ENCODE data around the gene KCTD17. TPM values are rescaled to one million over a fixed set of nuclear protein-coding genes. Genes with fewer than 3 reads are reported as not detected.

Gene KCTD17, protein sequence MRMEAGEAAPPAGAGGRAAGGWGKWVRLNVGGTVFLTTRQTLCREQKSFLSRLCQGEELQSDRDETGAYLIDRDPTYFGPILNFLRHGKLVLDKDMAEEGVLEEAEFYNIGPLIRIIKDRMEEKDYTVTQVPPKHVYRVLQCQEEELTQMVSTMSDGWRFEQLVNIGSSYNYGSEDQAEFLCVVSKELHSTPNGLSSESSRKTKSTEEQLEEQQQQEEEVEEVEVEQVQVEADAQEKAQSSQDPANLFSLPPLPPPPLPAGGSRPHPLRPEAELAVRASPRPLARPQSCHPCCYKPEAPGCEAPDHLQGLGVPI
- total RNA-seq = 10 to 100 TPM; 22.6 to 23.1 TPM

DNA sequence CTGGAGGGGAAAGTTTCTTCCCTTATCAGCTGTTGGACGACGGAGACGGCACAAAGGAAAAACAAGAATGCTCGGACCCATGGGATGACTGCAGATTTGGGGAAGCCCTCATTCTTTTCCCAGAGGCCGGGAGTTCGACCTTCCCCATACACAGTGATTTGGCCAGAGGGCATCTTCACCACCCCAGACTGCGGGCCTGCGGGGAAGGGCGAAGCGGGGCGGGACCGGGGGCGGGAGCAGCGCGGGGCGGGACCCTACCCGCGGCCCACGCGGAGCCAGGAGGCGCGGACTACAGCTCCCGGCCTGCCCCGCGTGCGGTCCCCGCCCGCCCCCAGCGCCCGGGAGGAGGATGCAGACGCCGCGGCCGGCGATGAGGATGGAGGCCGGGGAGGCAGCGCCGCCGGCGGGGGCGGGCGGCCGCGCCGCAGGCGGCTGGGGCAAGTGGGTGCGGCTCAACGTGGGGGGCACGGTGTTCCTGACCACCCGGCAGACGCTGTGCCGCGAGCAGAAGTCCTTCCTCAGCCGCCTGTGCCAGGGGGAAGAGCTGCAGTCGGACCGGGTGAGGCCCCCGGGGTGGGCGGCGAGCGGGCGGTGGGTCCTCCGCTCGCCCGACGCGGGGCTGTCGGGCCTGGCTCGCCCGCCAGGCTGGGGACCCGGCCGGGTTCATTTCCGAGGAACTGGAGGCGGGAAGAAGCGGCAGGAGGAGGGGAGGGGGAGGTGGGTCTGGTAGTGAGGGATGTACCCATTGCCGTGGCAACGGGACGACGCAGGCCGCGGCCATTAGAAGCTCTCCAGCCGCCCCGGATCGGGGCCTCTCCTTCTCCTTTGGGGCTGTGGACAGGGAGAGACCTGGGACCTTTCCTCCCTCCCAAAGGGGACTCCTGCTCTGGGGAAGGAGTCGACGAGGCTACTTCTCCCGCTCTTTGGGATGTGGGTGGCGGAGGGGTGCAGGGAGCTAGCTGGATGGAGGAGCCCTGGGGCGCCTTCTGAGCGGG is at the start of gene KCTD17:
TSS of gene KCTD17 (plus strand) at position 352 of the 995 bp plus-strand sequence. CDS start at position 371, 19 bp downstream.
- Mint-ChIP-seq H3K9me3 (no peaks in the 10 kb centered on the region), H3K27ac (no peak within 1 kb of the TSS), H3K27me3 (ENCODE audit: low read depth) (no peaks in the 10 kb centered on the region), H3K4me1 (ENCODE audit: low read depth) (peaks cover 11% of the 10 kb centered on the region), H3K36me3 (ENCODE audit: low read depth) (peaks cover 3% of the 10 kb centered on the region), H3K4me3 (peak within 1 kb of the TSS; percentile 80)
- DNase-seq = peak; percentile 79
- CTCF ChIA-PET = interaction anchor here (0.6 to 1.3 kb wide), 4 partner anchors 28 to 148 kb away, joined by 3 to 4 read pairs (median 4); no protein-coding TSS in a partner anchor
- intact Hi-C loops (cut with micrococcal nuclease) = no loop called here

DNA sequence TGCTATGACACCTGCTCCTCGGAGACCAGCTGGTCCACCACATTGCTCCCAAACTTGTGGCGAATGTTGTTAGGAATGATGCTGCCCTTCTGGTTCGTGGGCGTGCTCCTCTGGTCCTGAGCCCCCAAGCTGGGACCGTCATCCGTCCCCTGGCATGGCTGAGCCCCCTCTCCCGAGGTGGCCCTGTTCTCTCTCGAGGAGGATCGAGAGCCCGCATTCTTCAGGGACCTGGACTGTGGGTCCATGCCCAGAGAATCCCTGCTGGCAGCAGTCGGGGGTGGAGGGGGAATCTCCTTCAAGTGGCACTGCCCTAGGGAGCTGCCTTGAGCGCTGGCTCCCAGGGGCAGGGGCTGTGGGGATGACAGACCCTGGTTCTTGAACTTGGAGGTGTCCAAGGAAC is 49.7 kb upstream of the KCTD17 start:
- CTCF ChIA-PET = no interaction called here
- Mint-ChIP-seq H3K36me3 (ENCODE audit: low read depth) (no peaks in the 10 kb centered on the region), H3K9me3 (no peaks in the 10 kb centered on the region), H3K27me3 (ENCODE audit: low read depth) (peaks cover under 1% of the 10 kb centered on the region), H3K4me3 (no peak overlapping the region), H3K4me1 (ENCODE audit: low read depth) (no peaks in the 10 kb centered on the region), H3K27ac (no peak overlapping the region)
- intact Hi-C loops (cut with micrococcal nuclease) = no loop called here
- DNase-seq = no peak

DNA sequence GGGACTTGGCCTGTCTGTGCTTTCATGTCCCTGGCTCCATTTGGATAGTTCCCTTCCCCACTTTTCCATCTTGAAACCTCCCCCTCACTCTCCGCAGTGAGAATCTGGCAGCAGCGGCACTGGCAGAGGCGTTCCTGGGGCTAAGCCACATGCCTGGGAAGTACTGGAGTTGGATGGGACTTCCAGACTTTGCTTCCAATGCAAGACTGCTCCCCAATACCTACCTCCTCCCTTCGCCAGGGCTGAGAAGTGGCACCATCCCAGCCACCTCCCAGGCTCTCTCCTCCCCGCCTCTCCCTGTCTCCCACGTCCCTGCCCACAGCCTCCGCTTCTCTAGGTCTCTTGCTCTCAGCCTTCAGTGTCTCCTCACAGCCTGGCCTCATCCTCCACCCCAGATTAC is 48.9 kb upstream of the KCTD17 start:
- no peaks in the 10 kb centered on the region for H3K36me3 Mint-ChIP-seq (ENCODE audit: low read depth)
- peaks cover 3% of the 10 kb centered on the region for H3K27me3 Mint-ChIP-seq (ENCODE audit: low read depth)
- intact Hi-C loops (cut with micrococcal nuclease) = no loop called here
- CTCF ChIA-PET = no interaction called here
- no peaks in the 10 kb centered on the region for H3K9me3 Mint-ChIP-seq
- DNase-seq = no peak
- no peaks in the 10 kb centered on the region for H3K4me1 Mint-ChIP-seq (ENCODE audit: low read depth)
- no peak overlapping the region for H3K27ac Mint-ChIP-seq
- no peak overlapping the region for H3K4me3 Mint-ChIP-seq

DNA sequence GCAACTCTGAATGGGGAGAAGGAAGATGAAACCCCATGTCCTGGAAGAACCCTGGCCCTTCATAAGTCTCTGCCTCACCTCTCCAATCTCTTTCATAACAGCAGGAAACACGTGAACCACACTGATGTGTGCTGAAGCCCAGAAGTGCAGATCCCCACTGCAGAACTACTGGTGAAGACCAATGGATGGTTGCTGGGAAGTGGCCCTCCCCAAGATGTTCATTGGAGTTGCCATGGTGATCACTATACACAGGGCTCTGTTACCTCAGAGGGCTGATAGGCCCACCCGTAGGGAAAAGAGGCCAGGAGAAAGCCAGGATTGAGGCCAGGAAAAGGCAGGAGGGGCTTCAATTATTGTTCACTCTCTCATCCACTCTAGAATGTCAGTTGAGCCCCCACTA is 43.9 kb upstream of the KCTD17 start:
- DNase-seq = no peak
- intact Hi-C loops (cut with micrococcal nuclease) = no loop called here
- peak overlapping the region; percentile 10 for H3K27ac Mint-ChIP-seq
- peaks cover 3% of the 10 kb centered on the region for H3K27me3 Mint-ChIP-seq (ENCODE audit: low read depth)
- H3K4me3 Mint-ChIP-seq = no peak overlapping the region
- CTCF ChIA-PET = interaction anchor here (1.1 to 1.6 kb wide), 3 partner anchors 13 to 251 kb away, joined by 3 to 6 read pairs (median 3); no protein-coding TSS in a partner anchor
- no peaks in the 10 kb centered on the region for H3K36me3 Mint-ChIP-seq (ENCODE audit: low read depth)
- H3K9me3 Mint-ChIP-seq = no peaks in the 10 kb centered on the region
- no peaks in the 10 kb centered on the region for H3K4me1 Mint-ChIP-seq (ENCODE audit: low read depth)

DNA sequence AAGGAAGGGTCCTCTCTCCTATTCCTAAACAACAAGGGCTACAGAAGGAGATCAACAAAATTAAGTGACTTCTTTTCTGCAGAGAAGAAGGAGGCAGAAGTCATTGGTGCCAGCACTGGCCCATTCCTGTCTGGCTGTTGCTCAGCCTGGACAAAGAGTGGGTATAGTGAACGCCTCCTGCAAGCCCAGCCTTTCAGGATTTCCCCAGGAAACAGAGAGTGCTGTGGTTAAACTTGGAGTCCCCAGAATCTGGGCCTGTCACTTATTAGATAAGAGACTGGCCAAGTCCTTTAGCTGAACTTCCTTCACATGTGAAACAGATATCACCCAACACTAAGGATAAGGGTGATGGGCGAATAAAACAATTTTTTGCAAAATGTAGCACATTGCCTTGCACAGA is 43.2 kb upstream of the KCTD17 start:
- CTCF ChIA-PET = interaction anchor here (0.6 to 1.6 kb wide), 3 partner anchors 10 to 26 kb away, joined by 3 to 6 read pairs (median 3); no protein-coding TSS in a partner anchor
- H3K9me3 Mint-ChIP-seq = no peaks in the 10 kb centered on the region
- no peaks in the 10 kb centered on the region for H3K36me3 Mint-ChIP-seq (ENCODE audit: low read depth)
- H3K27me3 Mint-ChIP-seq (ENCODE audit: low read depth) = peaks cover 3% of the 10 kb centered on the region
- no peak for DNase-seq
- no peaks in the 10 kb centered on the region for H3K4me1 Mint-ChIP-seq (ENCODE audit: low read depth)
- intact Hi-C loops (cut with micrococcal nuclease) = no loop called here
- no peak overlapping the region for H3K4me3 Mint-ChIP-seq
- H3K27ac Mint-ChIP-seq = no peak overlapping the region

DNA sequence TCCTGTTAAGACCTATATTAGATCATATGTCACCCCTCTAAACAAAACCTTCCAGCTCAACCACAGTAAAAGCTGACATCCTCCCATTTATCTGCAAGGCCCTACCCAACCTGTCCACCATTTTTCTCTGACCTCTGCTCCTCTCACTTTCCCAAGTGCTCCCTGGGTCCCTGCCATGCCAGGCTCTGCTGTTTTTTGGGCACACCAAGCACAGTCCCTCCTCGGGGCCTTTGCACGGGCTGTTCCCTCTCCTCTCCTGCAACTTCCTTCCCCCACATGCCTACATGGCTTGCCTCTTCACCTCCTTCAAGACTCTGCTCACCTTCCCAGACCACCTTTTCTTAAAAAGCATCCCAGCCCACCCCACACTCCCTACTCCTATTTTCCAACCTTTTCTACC is 42.1 kb upstream of the KCTD17 start:
- Mint-ChIP-seq H3K36me3 (ENCODE audit: low read depth) (no peaks in the 10 kb centered on the region), H3K27me3 (ENCODE audit: low read depth) (peaks cover 3% of the 10 kb centered on the region), H3K9me3 (no peaks in the 10 kb centered on the region), H3K4me1 (ENCODE audit: low read depth) (no peaks in the 10 kb centered on the region), H3K27ac (no peak overlapping the region), H3K4me3 (no peak overlapping the region)
- no peak for DNase-seq
- intact Hi-C loops (cut with micrococcal nuclease) = no loop called here
- CTCF ChIA-PET = no interaction called here

DNA sequence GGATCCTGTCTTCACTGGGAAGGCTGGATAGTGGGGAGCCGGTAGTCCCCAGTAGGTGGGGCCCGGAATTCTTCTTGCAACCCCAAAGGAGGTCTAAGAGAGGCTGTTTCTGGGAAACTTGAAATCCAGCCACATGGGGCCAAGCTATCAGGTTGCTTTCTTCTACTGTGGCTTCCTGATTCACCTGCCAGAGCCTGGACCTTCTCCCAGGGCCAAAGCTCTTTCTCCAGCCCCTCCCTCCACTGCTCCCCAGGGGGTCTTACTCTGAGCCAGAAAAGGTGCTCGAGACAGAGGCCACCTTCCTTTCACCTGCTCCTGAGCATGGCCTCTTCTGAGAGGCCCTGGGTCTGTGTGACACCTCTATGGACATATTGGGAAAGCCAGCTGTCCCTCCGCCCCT is 41.4 kb upstream of the KCTD17 start:
- no peaks in the 10 kb centered on the region for H3K9me3 Mint-ChIP-seq
- peaks cover 3% of the 10 kb centered on the region for H3K27me3 Mint-ChIP-seq (ENCODE audit: low read depth)
- H3K27ac Mint-ChIP-seq = no peak overlapping the region
- no peaks in the 10 kb centered on the region for H3K36me3 Mint-ChIP-seq (ENCODE audit: low read depth)
- intact Hi-C loops (cut with micrococcal nuclease) = no loop called here
- no peak for DNase-seq
- CTCF ChIA-PET = no interaction called here
- H3K4me1 Mint-ChIP-seq (ENCODE audit: low read depth) = no peaks in the 10 kb centered on the region
- H3K4me3 Mint-ChIP-seq = no peak overlapping the region

DNA sequence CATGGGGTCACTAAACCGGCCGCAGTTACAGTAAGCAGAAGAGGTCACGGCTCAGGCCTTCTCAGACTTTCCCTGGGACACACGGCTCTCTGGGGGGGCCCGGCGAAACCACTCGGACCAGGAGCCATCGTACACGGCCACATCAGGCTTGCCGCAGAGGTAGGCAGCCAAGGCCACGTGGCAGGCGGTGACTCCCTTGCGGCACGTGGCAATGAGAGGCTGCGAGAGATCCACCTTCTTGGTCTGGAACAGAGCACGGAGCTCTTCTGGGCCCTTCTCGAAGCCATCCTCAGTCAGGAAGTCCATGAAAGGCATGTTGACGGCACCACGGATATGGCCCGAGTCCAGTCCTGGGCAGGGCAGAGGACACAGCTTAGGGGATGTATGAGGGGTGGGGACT is 40.6 kb upstream of the KCTD17 start:
- peaks cover 5% of the 10 kb centered on the region for H3K27me3 Mint-ChIP-seq (ENCODE audit: low read depth)
- CTCF ChIA-PET = no interaction called here
- DNase-seq = no peak
- no peak overlapping the region for H3K27ac Mint-ChIP-seq
- H3K36me3 Mint-ChIP-seq (ENCODE audit: low read depth) = no peaks in the 10 kb centered on the region
- no peak overlapping the region for H3K4me3 Mint-ChIP-seq
- H3K4me1 Mint-ChIP-seq (ENCODE audit: low read depth) = no peaks in the 10 kb centered on the region
- no peaks in the 10 kb centered on the region for H3K9me3 Mint-ChIP-seq
- intact Hi-C loops (cut with micrococcal nuclease) = no loop called here

DNA sequence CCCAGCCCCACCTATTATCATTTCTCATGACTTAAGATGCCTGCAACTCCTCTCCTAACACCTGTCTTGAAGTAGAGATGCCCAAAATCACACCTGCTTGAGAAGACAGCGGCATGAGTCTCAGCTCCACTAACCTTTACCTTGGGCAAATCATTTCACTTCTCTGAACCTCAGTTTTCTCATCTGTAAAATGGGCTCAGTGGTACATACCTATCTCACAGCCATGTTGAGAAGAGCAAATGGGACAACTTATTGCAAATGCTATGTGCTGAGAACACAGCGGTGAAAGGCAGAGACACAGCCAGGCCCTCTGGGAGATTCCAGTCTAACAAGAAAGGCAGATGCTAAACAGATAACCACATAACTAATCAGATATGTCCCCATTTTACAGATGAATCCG is 40.1 kb upstream of the KCTD17 start:
- Mint-ChIP-seq H3K27ac (no peak overlapping the region), H3K9me3 (no peaks in the 10 kb centered on the region), H3K4me3 (no peak overlapping the region), H3K27me3 (ENCODE audit: low read depth) (peaks cover 5% of the 10 kb centered on the region), H3K4me1 (ENCODE audit: low read depth) (no peaks in the 10 kb centered on the region), H3K36me3 (ENCODE audit: low read depth) (no peaks in the 10 kb centered on the region)
- CTCF ChIA-PET = no interaction called here
- intact Hi-C loops (cut with micrococcal nuclease) = no loop called here
- no peak for DNase-seq

DNA sequence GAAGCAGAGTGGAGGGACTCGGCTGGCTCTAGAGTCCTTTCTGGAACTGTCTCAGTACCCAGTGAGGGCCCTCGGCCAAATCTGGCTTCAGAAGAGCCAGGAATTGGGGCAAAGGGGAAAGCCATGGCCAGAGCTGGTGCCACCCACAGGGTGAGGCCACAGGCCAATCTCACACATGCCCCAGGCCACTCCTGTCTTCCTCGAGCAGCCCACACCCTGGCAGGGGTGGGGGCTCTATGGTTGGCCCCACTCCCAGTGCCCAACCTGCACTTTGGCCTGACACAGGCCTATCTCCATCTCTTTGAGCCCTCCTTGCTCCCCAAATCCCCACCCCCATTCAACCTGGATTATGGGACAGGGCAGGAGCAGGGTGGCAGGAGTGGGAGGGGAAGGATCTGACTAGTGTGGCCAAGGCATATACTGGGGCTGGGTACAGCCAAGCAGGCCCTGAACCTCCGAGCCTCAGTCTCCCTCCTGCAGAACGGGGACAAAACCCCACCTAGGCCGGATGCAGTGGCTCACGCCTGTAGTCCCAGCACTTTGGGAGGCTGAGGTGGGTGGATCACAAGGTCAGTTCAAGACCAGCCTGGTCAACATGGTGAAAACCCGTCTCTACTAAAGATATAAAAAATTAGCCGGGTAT is 39.2 kb upstream of the KCTD17 start:
- H3K27me3 Mint-ChIP-seq (ENCODE audit: low read depth) = peaks cover 2% of the 10 kb centered on the region
- H3K36me3 Mint-ChIP-seq (ENCODE audit: low read depth) = no peaks in the 10 kb centered on the region
- no peak overlapping the region for H3K27ac Mint-ChIP-seq
- CTCF ChIA-PET = interaction anchor here (1.0 kb wide), 1 partner anchor 8 kb away, joined by 4 read pairs; no protein-coding TSS in a partner anchor
- no peaks in the 10 kb centered on the region for H3K4me1 Mint-ChIP-seq (ENCODE audit: low read depth)
- H3K4me3 Mint-ChIP-seq = no peak overlapping the region
- intact Hi-C loops (cut with micrococcal nuclease) = no loop called here
- H3K9me3 Mint-ChIP-seq = no peaks in the 10 kb centered on the region
- no peak for DNase-seq

DNA sequence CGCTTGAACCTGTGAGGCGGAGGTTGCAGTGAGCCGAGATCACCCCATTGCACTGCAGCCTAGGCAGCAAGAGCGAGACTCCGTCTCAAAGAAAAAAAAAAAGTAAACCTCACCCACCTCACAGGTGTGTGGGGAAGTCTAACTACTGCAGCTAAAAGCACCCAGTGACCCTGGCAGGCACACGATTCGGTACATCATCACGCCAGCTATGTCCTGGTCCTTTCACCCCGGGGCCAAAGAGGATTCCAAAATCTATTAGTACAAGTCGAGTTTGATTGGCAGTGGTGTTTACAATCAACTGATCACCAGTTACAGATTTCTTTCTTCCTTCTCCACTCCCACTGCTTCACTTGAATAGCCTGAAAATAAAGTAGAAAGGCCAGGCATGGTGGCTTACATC is 38.6 kb upstream of the KCTD17 start:
- Mint-ChIP-seq H3K27ac (no peak overlapping the region), H3K9me3 (no peaks in the 10 kb centered on the region), H3K27me3 (ENCODE audit: low read depth) (peaks cover 2% of the 10 kb centered on the region), H3K4me3 (no peak overlapping the region), H3K4me1 (ENCODE audit: low read depth) (no peaks in the 10 kb centered on the region), H3K36me3 (ENCODE audit: low read depth) (no peaks in the 10 kb centered on the region)
- DNase-seq = no peak
- CTCF ChIA-PET = no interaction called here
- intact Hi-C loops (cut with micrococcal nuclease) = no loop called here

DNA sequence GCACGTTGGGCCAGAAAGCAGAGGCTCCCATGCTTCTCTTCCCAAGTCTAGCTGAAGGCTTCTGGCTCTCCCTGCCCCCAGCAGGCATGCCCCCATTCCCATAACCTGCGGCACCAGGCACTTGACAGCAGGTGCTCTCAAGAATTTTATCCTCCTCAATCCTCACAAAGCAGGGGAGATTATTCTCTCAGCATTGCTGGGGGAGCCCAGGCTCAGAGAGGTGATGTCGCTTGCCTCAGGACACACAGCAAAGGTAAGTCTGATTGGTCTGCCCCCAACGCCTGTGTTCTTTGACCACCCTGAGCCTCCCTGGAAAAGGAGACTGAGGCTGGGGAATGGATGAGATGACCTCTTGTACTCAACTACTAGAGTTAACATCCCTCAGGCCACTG is 37.1 kb upstream of the KCTD17 start:
- intact Hi-C loops (cut with micrococcal nuclease) = no loop called here
- Mint-ChIP-seq H3K27me3 (ENCODE audit: low read depth) (peaks cover 5% of the 10 kb centered on the region), H3K9me3 (no peaks in the 10 kb centered on the region), H3K4me1 (ENCODE audit: low read depth) (no peaks in the 10 kb centered on the region), H3K27ac (no peak overlapping the region), H3K36me3 (ENCODE audit: low read depth) (no peaks in the 10 kb centered on the region), H3K4me3 (no peak overlapping the region)
- DNase-seq = no peak
- CTCF ChIA-PET = no interaction called here

All from activated naive CD4-positive, alpha-beta T cell treated with anti-CD3 and anti-CD28 coated beads for 36 hours (primary cell).